ENCODE measurements around the gene ERC1.

The ERC1 gene

GRCh38 chr12:1356285-1356684, 365.3 kb downstream of the ERC1 start:
- no peak overlapping the region for H3K4me3 ChIP-seq (ENCODE audit: low read depth, low read length)
- DNase-seq (ENCODE audit: low read depth) = no peak

GRCh38 chr12:1357171-1357570, 366.1 kb downstream of the ERC1 start:
- DNase-seq (ENCODE audit: low read depth) = no peak

GRCh38 chr12:1357711-1358110, 366.7 kb downstream of the ERC1 start:
- no peak for DNase-seq (ENCODE audit: low read depth)
- no peak overlapping the region for H3K4me3 ChIP-seq (ENCODE audit: low read depth, low read length)

More at GRCh38 chr12:1357171-1357570, 366.1 kb downstream of the ERC1 start:
- no peak overlapping the region for H3K4me3 ChIP-seq (ENCODE audit: low read depth, low read length)

GRCh38 chr12:1360441-1361210, 369.6 kb downstream of the ERC1 start:
- DNase-seq (ENCODE audit: low read depth) = peak; percentile 31
- H3K4me3 ChIP-seq (ENCODE audit: low read depth, low read length) = no peak overlapping the region

GRCh38 chr12:1362143-1362662, 371.2 kb downstream of the ERC1 start:
- no peak for DNase-seq (ENCODE audit: low read depth)
- H3K4me3 ChIP-seq (ENCODE audit: low read depth, low read length) = no peak overlapping the region

- no peak overlapping the region for H3K4me3 ChIP-seq (ENCODE audit: low read depth, low read length)
- DNase-seq (ENCODE audit: low read depth) = no peak
These were observed 374.7 kb downstream of the ERC1 start for GRCh38 chr12:1365703-1366102.

- H3K4me3 ChIP-seq (ENCODE audit: low read depth, low read length) = no peak overlapping the region
- peak; percentile 58 for DNase-seq (ENCODE audit: low read depth)
These were observed 376.6 kb downstream of the ERC1 start for GRCh38 chr12:1367331-1368291.

GRCh38 chr12:1369460-1369859, 378.4 kb downstream of the ERC1 start:
- no peak for DNase-seq (ENCODE audit: low read depth)
- H3K4me3 ChIP-seq (ENCODE audit: low read depth, low read length) = no peak overlapping the region

- H3K4me3 ChIP-seq (ENCODE audit: low read depth, low read length) = no peak overlapping the region
- DNase-seq (ENCODE audit: low read depth) = no peak
These were observed 379.0 kb downstream of the ERC1 start for GRCh38 chr12:1369938-1370500.

- peak; percentile 62 for DNase-seq (ENCODE audit: low read depth)
- no peak overlapping the region for H3K4me3 ChIP-seq (ENCODE audit: low read depth, low read length)
These were observed 383.1 kb downstream of the ERC1 start for GRCh38 chr12:1373901-1374735.

GRCh38 chr12:1375323-1375722, 384.3 kb downstream of the ERC1 start:
- DNase-seq (ENCODE audit: low read depth) = no peak
- no peak overlapping the region for H3K4me3 ChIP-seq (ENCODE audit: low read depth, low read length)

- DNase-seq (ENCODE audit: low read depth) = no peak
- H3K4me3 ChIP-seq (ENCODE audit: low read depth, low read length) = no peak overlapping the region
These were observed 386.1 kb downstream of the ERC1 start for GRCh38 chr12:1377117-1377516.

- no peak overlapping the region for H3K4me3 ChIP-seq (ENCODE audit: low read depth, low read length)
- DNase-seq (ENCODE audit: low read depth) = no peak
These were observed 386.7 kb downstream of the ERC1 start for GRCh38 chr12:1377681-1378080.

GRCh38 chr12:1380171-1380851, 389.3 kb downstream of the ERC1 start:
- no peak for DNase-seq (ENCODE audit: low read depth)
- H3K4me3 ChIP-seq (ENCODE audit: low read depth, low read length) = no peak overlapping the region

GRCh38 chr12:1382151-1382550, 391.1 kb downstream of the ERC1 start:
- no peak overlapping the region for H3K4me3 ChIP-seq (ENCODE audit: low read depth, low read length)
- no peak for DNase-seq (ENCODE audit: low read depth)

GRCh38 chr12:1382826-1383225, 391.8 kb downstream of the ERC1 start:
- no peak for DNase-seq (ENCODE audit: low read depth)
- no peak overlapping the region for H3K4me3 ChIP-seq (ENCODE audit: low read depth, low read length)

- no peak for DNase-seq (ENCODE audit: low read depth)
- H3K4me3 ChIP-seq (ENCODE audit: low read depth, low read length) = no peak overlapping the region
These were observed 392.7 kb downstream of the ERC1 start for GRCh38 chr12:1383758-1384157.

- no peak for DNase-seq (ENCODE audit: low read depth)
- H3K4me3 ChIP-seq (ENCODE audit: low read depth, low read length) = no peak overlapping the region
These were observed 393.9 kb downstream of the ERC1 start for GRCh38 chr12:1384910-1385309.

GRCh38 chr12:1391722-1392121, 400.7 kb downstream of the ERC1 start:
- H3K4me3 ChIP-seq (ENCODE audit: low read depth, low read length) = no peak overlapping the region
- DNase-seq (ENCODE audit: low read depth) = no peak

Data from skeletal muscle cell (primary cell).